Mesodermal cell (in vitro differentiated cells): ENCODE results near the gene LYSMD1.

Source experiments
- H3K27ac ChIP-seq: 2 replicates; pipeline ENCODE4 v1.7.0; 2013; ENCODE audit warnings: mild to moderate bottlenecking, low read depth, low read length, moderate library complexity; ENCODE audit not compliant: severe bottlenecking
- H3K36me3 ChIP-seq: 2 replicates; pipeline ENCODE4 v1.7.1; 2013; ENCODE audit warnings: mild to moderate bottlenecking, low read length, moderate library complexity; ENCODE audit not compliant: control insufficient read depth, insufficient read depth
- H3K4me1 ChIP-seq: one replicate; pipeline ENCODE4 v1.7.1; 2013; ENCODE audit warnings: mild to moderate bottlenecking, low read length; ENCODE audit not compliant: insufficient read depth, control insufficient read depth, poor library complexity, severe bottlenecking
- H3K4me3 ChIP-seq: 2 replicates; pipeline ENCODE4 v1.7.0; 2013; ENCODE audit warnings: low read length, control low read depth, mild to moderate bottlenecking; ENCODE audit not compliant: insufficient read depth, poor library complexity, severe bottlenecking; ENCODE audit errors: extremely low read depth
- H3K9me3 ChIP-seq: 2 replicates; pipeline ENCODE4 v1.7.1; 2013; ENCODE audit warnings: mild to moderate bottlenecking, low read length, moderate library complexity; ENCODE audit not compliant: control insufficient read depth
- WGBS, 2 experiments: methylation state at CpG; one replicate each; pipeline ENCODE4 v1.1.5; 2013; ENCODE audit warnings: missing lambda C conversion rate in 2 of 2; ENCODE audit not compliant: insufficient coverage in 2 of 2; 5-methylcytosine and 5-hydroxymethylcytosine counted together

Gene LYSMD1

DNA sequence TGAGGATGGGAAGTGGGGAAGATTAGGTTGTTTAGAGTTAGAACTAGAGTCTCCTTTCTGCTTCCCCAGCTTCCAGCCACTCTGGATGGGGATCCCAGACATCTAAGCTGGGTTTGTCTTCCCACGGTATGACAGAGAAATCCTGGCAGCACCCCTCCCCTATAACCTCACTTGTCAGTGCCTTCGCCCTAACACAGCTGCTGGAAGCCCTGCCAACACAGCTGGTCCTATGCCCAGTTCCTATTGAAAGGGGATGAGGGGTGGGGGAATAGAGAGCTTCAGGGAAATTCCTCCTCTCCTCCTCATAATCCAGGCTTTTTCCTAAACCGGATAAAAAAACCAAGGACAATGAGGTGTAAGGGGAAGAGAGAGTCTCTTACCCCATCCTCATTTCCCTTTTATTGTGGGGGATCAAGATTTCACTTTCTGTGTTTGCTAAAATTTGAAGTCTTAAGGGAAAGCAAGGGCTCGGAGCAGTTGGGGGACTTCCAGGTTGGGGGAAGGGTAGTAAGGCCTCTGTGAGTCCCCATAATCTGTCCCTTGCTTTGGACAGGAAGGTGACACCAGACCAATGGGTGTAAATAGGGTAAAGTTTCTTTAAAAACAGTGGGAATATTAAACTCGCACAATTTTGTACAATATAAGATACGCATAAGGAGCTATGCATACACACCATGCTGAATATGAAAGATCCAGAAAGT is 9.5 kb upstream of the LYSMD1 start:
- Histone ChIP-seq H3K27ac (no peak overlapping the region), H3K4me3 (no peak overlapping the region), H3K9me3 (no peaks in the 10 kb centered on the region), H3K36me3 (peaks cover 76% of the 10 kb centered on the region), H3K4me1 (no peaks in the 10 kb centered on the region)
- WGBS, 2 experiments, result 90 to 100% methylated on average over 2 to 3 of the region's 6 CpGs

DNA sequence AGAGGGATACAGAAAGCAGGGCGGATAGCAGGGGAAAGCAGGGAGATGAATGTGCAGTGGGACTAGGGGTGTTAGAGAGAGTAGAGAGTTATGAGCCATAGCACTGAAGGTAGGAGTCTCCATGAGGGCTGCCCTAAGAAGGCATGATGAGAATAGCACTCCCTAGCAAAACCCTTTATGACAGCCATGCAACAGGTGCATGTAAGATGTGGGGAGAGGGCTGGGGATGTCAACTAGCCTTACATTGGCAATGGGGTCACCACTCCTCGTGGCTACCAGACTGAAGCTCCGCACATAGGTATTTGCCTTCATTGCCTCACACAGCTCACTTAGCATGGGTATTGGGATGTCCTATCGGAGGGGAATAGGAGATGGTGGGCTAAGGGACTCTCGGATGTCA is 5.5 kb upstream of the LYSMD1 start:
- Histone ChIP-seq H3K27ac (no peak overlapping the region), H3K4me3 (no peak overlapping the region), H3K9me3 (no peaks in the 10 kb centered on the region), H3K36me3 (peaks cover 53% of the 10 kb centered on the region), H3K4me1 (peaks cover 3% of the 10 kb centered on the region)
- 98 to 100% methylated on average over 1 to 3 of the region's 5 CpGs for WGBS, 2 experiments

DNA sequence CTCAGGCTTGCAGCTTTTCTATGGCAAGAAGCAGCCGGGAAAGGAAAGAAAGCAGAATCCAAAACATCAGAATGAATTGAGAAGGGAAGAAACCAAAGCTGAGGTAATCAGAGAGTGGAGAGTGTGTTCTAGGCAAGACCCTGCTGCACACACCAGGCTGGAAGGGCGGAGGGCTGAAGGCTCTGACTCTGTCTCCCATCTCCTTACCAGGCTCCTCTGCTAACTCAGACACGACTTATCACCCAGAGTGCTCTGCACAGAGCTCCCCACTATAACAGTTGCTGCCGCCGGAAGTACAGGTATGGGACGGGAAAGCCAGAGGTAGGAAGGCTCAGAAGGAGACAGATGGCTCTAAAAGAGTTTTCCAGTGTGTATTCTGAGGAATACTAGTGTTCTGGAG is 1.4 kb upstream of the LYSMD1 start:
- H3K27ac ChIP-seq, result no peak overlapping the region
- H3K9me3 ChIP-seq, result no peaks in the 10 kb centered on the region
- H3K36me3 ChIP-seq, result peaks cover 27% of the 10 kb centered on the region
- WGBS, 2 experiments, result 93% methylated on average over 3 of the region's 6 CpGs; no CpG with 5 or more reads in 1 of the 2 experiments
- H3K4me1 ChIP-seq, result peaks cover 3% of the 10 kb centered on the region
- peak overlapping the region; percentile 67 for H3K4me3 ChIP-seq

DNA sequence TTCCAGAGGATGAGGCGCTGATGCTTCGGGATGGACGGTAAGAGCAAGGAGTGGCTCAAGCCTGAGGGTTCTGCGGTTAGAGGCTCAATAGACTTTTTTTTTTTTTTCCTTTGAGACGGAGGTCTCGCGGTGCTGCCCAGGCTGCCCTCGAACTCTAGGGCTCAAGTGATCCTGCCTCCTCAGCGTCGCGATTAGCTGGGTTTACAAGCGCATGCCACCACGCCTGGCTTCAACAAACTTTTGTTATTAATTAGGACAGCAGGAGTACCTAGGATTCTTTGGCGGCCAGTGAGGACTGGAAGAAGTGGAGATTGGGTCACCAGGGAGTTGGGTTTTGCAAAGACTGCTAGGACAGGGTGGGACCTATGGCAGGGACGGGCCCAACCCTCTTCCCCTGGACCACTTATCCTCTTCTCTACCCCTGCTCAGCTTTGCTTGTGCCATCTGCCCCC is 829 bp upstream of the LYSMD1 start:
- 1 to 13% methylated on average over 13 to 14 of the region's 15 CpGs for WGBS, 2 experiments
- H3K27ac ChIP-seq, result peak overlapping the region; percentile 77
- H3K9me3 ChIP-seq, result no peaks in the 10 kb centered on the region
- peak overlapping the region; percentile 67 for H3K4me3 ChIP-seq
- peaks cover 3% of the 10 kb centered on the region for H3K4me1 ChIP-seq
- H3K36me3 ChIP-seq, result peaks cover 32% of the 10 kb centered on the region

DNA sequence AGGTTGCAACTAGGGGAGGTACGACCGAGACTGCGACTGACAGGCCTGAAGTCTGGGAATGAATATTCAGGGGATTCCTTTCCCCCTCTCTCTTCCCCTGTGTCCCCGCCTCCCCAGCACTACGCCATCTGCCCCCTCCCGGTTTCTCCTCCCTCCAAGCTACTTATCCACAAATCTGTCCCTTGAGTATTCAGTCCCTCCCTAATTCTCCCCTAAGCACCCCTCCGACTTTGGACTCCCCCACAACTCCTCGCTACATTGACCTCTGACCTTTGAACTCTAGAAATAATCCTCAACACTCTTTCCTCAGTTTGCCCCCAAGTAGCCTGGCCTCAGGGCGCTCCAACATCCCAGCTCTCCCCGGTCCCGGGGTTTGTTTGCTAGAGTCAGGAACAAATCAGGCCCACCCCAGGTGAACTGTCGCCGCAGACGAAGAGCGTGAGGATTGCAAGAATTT is 393 bp downstream of the LYSMD1 start:
- 1 to 4% methylated on average over 12 to 13 of the region's 15 CpGs for WGBS, 2 experiments
- Histone ChIP-seq H3K4me3 (peak overlapping the region; percentile 67), H3K4me1 (peaks cover 3% of the 10 kb centered on the region), H3K9me3 (no peaks in the 10 kb centered on the region), H3K36me3 (peaks cover 27% of the 10 kb centered on the region), H3K27ac (peak overlapping the region; percentile 78)

DNA sequence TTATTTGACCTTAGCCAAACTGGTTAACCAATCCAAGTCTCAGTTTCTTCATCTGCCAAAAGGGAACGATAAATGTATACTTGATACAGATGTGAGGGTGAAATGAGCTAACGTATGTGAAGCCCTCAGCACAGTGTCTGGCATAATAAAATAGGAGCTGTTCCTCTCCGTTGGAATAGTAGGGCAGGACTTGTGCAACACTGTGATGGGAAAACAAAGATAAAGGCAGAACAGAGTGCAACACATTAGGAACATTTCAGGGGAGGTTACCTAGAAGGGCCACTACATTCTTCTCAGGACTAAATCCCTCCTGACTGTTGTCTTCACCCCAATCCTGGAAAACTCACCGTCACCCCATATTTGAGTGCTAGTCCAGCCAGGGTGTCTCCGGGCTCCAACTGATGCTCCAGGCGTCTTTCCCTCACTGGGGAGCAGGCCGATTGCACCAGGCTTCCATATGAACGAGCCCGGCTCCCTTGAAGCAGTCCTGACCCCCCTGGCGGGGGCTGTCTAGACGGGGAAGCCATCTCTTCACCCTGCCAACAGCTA is 896 bp downstream of the LYSMD1 start:
- WGBS, 2 experiments, result 37 to 44% methylated on average over 9 to 11 of the region's 11 CpGs
- peak overlapping the region; percentile 18 for H3K27ac ChIP-seq
- H3K4me1 ChIP-seq, result peaks cover 3% of the 10 kb centered on the region
- peaks cover 27% of the 10 kb centered on the region for H3K36me3 ChIP-seq
- peak overlapping the region; percentile 67 for H3K4me3 ChIP-seq
- H3K9me3 ChIP-seq, result no peaks in the 10 kb centered on the region

DNA sequence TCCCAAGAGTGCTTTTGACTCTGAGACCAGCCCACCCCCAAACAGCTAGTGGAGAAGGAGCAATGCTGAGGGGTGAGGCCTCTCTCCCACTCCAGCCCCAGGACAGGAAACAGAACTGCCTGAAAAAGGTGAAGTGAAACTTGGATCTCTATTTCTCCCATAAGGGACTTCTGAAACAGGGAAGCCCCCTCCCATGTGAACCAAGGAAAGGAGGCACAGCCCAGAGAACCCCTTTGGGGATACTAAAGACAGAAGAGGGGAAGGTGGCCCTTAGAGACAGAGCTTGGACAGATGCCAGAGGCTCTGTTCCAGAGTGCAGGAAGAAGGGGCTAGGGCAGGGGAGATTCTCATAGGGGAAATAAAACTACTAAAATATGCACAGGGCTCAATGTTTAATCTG is 6.3 kb downstream of the LYSMD1 start:
- no peak overlapping the region for H3K27ac ChIP-seq
- H3K4me3 ChIP-seq, result no peak overlapping the region
- peaks cover 29% of the 10 kb centered on the region for H3K36me3 ChIP-seq
- peaks cover 5% of the 10 kb centered on the region for H3K4me1 ChIP-seq
- H3K9me3 ChIP-seq, result no peaks in the 10 kb centered on the region

DNA sequence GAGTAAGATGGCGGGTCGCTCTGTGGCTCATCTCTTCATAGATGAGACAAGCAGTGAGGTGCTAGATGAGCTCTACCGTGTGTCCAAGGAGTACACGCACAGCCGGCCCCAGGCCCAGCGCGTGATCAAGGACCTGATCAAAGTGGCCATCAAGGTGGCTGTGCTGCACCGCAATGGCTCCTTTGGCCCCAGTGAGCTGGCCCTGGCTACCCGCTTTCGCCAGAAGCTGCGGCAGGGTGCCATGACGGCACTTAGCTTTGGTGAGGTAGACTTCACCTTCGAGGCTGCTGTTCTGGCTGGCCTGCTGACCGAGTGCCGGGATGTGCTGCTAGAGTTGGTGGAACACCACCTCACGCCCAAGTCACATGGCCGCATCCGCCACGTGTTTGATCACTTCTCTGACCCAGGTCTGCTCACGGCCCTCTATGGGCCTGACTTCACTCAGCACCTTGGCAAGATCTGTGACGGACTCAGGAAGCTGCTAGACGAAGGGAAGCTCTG is 6.9 kb downstream of the LYSMD1 start:
- peaks cover 29% of the 10 kb centered on the region for H3K36me3 ChIP-seq

DNA sequence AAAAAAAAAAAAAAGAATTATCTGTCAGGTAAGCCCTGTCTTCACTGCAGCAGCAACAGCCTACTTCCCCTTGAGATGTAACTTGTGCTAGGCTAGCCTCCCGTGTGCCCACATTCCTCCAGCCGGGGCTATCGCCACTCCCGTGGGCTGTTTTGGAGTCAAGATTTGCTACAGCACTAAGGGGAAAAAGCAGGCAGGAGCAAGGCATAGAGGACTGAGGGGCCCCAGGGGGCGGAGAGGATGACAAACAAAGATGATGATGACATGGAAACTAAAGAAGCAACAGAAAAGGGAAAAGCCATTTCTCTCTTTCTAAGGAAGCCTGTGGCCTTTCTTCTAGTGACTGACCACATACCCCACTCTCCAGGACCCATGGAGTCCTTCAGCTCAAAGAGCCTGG is 7.4 kb downstream of the LYSMD1 start:
- 94 to 96% methylated on average over 4 to 5 of the region's 5 CpGs for WGBS, 2 experiments
- Histone ChIP-seq H3K9me3 (no peaks in the 10 kb centered on the region), H3K27ac (no peak overlapping the region), H3K4me1 (peaks cover 5% of the 10 kb centered on the region), H3K4me3 (no peak overlapping the region), H3K36me3 (peaks cover 29% of the 10 kb centered on the region)

More for the DNA sequence above, 6.9 kb downstream of the LYSMD1 start:
- no peaks in the 10 kb centered on the region for H3K9me3 ChIP-seq
- no peak overlapping the region for H3K4me3 ChIP-seq
- no peak overlapping the region for H3K27ac ChIP-seq
- 94 to 96% methylated on average over 22 of the region's 22 CpGs for WGBS, 2 experiments
- peaks cover 5% of the 10 kb centered on the region for H3K4me1 ChIP-seq

DNA sequence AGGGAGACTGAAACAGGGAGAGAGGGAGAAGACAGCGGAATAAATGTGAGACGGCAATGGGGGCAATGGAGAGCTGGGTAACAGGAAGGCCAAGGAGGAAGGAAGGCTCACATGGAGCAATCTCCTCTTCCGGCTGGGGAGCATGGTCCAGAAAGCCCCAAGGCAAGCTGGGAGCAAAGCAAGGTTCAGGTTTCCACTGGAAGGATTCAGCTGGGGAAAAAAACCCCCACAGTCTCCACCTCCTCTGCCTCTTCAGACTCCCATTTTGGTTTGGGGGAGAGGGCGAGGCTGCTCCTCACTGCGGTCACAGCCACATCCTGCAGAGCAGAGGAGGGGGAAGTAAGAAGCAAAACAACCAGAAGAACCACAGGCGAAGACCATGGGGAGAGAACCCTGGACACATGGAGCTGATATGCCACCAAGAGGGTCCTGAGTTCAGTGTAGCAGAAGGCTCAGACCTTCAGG is 8.6 kb downstream of the LYSMD1 start:
- Histone ChIP-seq H3K27ac (no peak overlapping the region), H3K36me3 (peaks cover 29% of the 10 kb centered on the region), H3K4me1 (peaks cover 5% of the 10 kb centered on the region), H3K4me3 (no peak overlapping the region), H3K9me3 (no peaks in the 10 kb centered on the region)
- WGBS, 2 experiments, result 95% methylated on average over 4 to 5 of the region's 6 CpGs

DNA sequence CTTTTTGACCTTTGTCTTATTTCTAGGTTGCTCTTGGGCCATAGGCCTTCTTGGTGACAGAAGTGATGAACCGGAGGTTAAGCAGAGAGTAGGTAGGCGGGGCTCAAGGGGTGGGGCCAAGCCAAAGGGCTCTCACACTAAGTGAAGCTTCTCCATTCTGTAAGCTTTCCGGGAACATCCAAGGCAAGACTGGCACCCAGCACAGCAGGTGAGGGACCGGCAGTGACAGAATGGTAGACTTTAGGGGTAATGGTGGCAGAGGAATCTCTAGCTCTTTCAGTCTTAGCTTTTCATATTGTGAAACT is 9.2 kb downstream of the LYSMD1 start, which contains the start of gene TNFAIP8L2:
Gene TNFAIP8L2, plus strand, starts transcription at position 135 of the 305 bp plus-strand sequence. CDS start 2,049 bp downstream, outside the sequence.
- Histone ChIP-seq H3K36me3 (peaks cover 23% of the 10 kb centered on the region), H3K9me3 (no peaks in the 10 kb centered on the region), H3K4me3 (no peak within 1 kb of the TSS), H3K27ac (no peak within 1 kb of the TSS), H3K4me1 (peaks cover 5% of the 10 kb centered on the region)
- WGBS, 2 experiments, result 67 to 88% methylated on average over 3 to 4 of the region's 4 CpGs
